Measurements from ENCODE around the gene MKRN2OS. TPM values are rescaled to one million over a fixed set of nuclear protein-coding genes. Genes with fewer than 3 reads are reported as not detected.
A peak's percentile ranks its signal among the peaks of the same experiment; 100 is the strongest.

The MKRN2OS gene
- total and polyA plus RNA-seq, 2 donors (not counting 3 experiments of a cell fraction or from before 2014, with no cell fraction given): not detected

GRCh38 chr3:12578742-12579141 lies 33.4 kb upstream of the MKRN2OS start:
- no peaks in the 10 kb centered on the region for H3K9me3 ChIP-seq (replicated peaks; ENCODE audit: control insufficient read depth, insufficient read depth, low read length)
- H3K9ac ChIP-seq (replicated peaks; ENCODE audit: extremely low read depth, insufficient read depth, low read length): no peak overlapping the region
- FAIRE-seq (no peak), DNase-seq (ENCODE audit: low read depth, low spot score) (no peak)
- no peaks in the 10 kb centered on the region for H3K27me3 ChIP-seq (ENCODE audit: control insufficient read depth in 2 of 2, insufficient read depth in 2 of 2, low read length in 2 of 2)
- peaks cover 28 to 34% of the 10 kb centered on the region in 2 experiments for H3K36me3 ChIP-seq (ENCODE audit: control insufficient read depth in 2 of 2, extremely low read depth in 1 of 2, insufficient read depth in 2 of 2, low read length in 2 of 2)
- dilution Hi-C loops (cut with MboI; ENCODE audit: extremely low pct_ligation_motif_present, low sequenced_read_pairs): no loop called here
- no peaks in the 10 kb centered on the region for H3K9me1 ChIP-seq (replicated peaks; ENCODE audit: control insufficient read depth, extremely low read depth, insufficient read depth, low read length)
- H3K27ac ChIP-seq (ENCODE audit: insufficient read depth, low read depth, low read length): no peak overlapping the region
- TF ChIP-seq CTCF (IDR thresholded peaks at IDR 0.05; ENCODE audit: extremely low read depth in 1 of 2, insufficient read depth in 1 of 2, low read depth in 1 of 2, low read length in 2 of 2) (peak in 1 of 2 donors; percentile 13), MYC (IDR thresholded peaks at IDR 0.05; ENCODE audit: low read depth, low read length) (no peak), POLR2AphosphoS5 (IDR thresholded peaks at IDR 0.05; ENCODE audit: insufficient read depth, low read depth, low read length) (no peak)
- TF ChIP-seq, protein P1, sequence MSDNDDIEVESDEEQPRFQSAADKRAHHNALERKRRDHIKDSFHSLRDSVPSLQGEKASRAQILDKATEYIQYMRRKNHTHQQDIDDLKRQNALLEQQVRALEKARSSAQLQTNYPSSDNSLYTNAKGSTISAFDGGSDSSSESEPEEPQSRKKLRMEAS (IDR thresholded peaks at IDR 0.05; ENCODE audit: insufficient read depth, insufficient read length): no peak
- no peaks in the 10 kb centered on the region for H3K79me2 ChIP-seq (ENCODE audit: control insufficient read depth, insufficient read depth, low read length)
- no peaks in the 10 kb centered on the region for H4K20me1 ChIP-seq (replicated peaks; ENCODE audit: control insufficient read depth, extremely low read depth, insufficient read depth, low read length)
- POLR2A ChIA-PET: no interaction called here
- CTCF ChIA-PET: interaction anchor here (0.6 to 1.5 kb wide), 13 partner anchors 8 to 824 kb away, joined by 3 to 6 read pairs (median 4); partner anchors contain the start of gene TSEN2
- no peak overlapping the region for H3K4me3 ChIP-seq (replicated peaks in 1 of 3; ENCODE audit: insufficient read depth in 1 of 3, low read depth in 1 of 3, low read length in 3 of 3)
- H2AFZ ChIP-seq (ENCODE audit: low read depth, low read length): no peak overlapping the region
- no TSS peak for BruUV-seq (replicated peaks)
- intact Hi-C loops (cut with micrococcal nuclease): no loop called here
- H3K4me1 ChIP-seq (ENCODE audit: control insufficient read depth, extremely low read depth, insufficient read depth, low read length): no peaks in the 10 kb centered on the region
- H3K4me2 ChIP-seq (ENCODE audit: insufficient read depth, low read length): no peak overlapping the region

GRCh38 chr3:12577379-12577778 lies 32.1 kb upstream of the MKRN2OS start:
- dilution Hi-C loops (cut with MboI; ENCODE audit: extremely low pct_ligation_motif_present, low sequenced_read_pairs): no loop called here
- DNase-seq (ENCODE audit: low read depth, low spot score) (no peak), FAIRE-seq (no peak)
- Histone ChIP-seq H3K4me3 (replicated peaks in 1 of 3; ENCODE audit: insufficient read depth in 1 of 3, low read depth in 1 of 3, low read length in 3 of 3) (no peak overlapping the region), H3K27me3 (ENCODE audit: control insufficient read depth in 2 of 2, insufficient read depth in 2 of 2, low read length in 2 of 2) (no peaks in the 10 kb centered on the region), H3K36me3 (ENCODE audit: control insufficient read depth in 2 of 2, extremely low read depth in 1 of 2, insufficient read depth in 2 of 2, low read length in 2 of 2) (peaks cover 18 to 34% of the 10 kb centered on the region in 2 experiments), H3K27ac (ENCODE audit: insufficient read depth, low read depth, low read length) (no peak overlapping the region), H2AFZ (ENCODE audit: low read depth, low read length) (no peak overlapping the region), H3K4me2 (ENCODE audit: insufficient read depth, low read length) (no peak overlapping the region), H3K79me2 (ENCODE audit: control insufficient read depth, insufficient read depth, low read length) (no peaks in the 10 kb centered on the region), H3K4me1 (ENCODE audit: control insufficient read depth, extremely low read depth, insufficient read depth, low read length) (no peaks in the 10 kb centered on the region), H3K9me3 (replicated peaks; ENCODE audit: control insufficient read depth, insufficient read depth, low read length) (no peaks in the 10 kb centered on the region), H3K9me1 (replicated peaks; ENCODE audit: control insufficient read depth, extremely low read depth, insufficient read depth, low read length) (no peaks in the 10 kb centered on the region), H3K9ac (replicated peaks; ENCODE audit: extremely low read depth, insufficient read depth, low read length) (no peak overlapping the region), H4K20me1 (replicated peaks; ENCODE audit: control insufficient read depth, extremely low read depth, insufficient read depth, low read length) (no peaks in the 10 kb centered on the region)
- TF ChIP-seq GATA2 (IDR thresholded peaks at IDR 0.05; ENCODE audit: insufficient read depth, insufficient read length, low read depth, low read length): no peak
- TF ChIP-seq FOS (IDR thresholded peaks at IDR 0.05; ENCODE audit: borderline replicate concordance, insufficient read depth, low read length): no peak
- intact Hi-C loops (cut with micrococcal nuclease): no loop called here
- no TSS peak for BruUV-seq (replicated peaks)
- ChIA-PET POLR2A (no interaction called here), CTCF (interaction anchor here (1.1 kb wide), 1 partner anchor 25 kb away, joined by 3 read pairs; no protein-coding TSS in a partner anchor)

All from endothelial cell of umbilical vein (primary cell).